Neutrophil (primary cell): ENCODE measurements around the gene GABRA5.
"Not testable (repeated sequence)": the region's sequence is repeated elsewhere in the genome, so short reads cannot be mapped to it uniquely, and the experiment has no call there.

Experiments used
- H3K27ac ChIP-seq: fragments of 200-600 bp; sonication (generic); 2 replicates; pipeline ENCODE4 v1.5.1; 2016; ENCODE audit warnings: mild to moderate bottlenecking, moderate library complexity
- H3K27me3 ChIP-seq: fragments of 200-600 bp; sonication (generic); 2 replicates; pipeline ENCODE4 v1.6.0; 2016; ENCODE audit warnings: mild to moderate bottlenecking
- H3K36me3 ChIP-seq: fragments of 200-600 bp; sonication (generic); 2 replicates; pipeline ENCODE4 v1.5.1; 2017
- H3K4me1 ChIP-seq, 2 experiments: fragments of 200-600 bp in 1 of 2; sonication (generic) in 1 of 2; 1 replicate in 1 of 2; 2 replicates in 1 of 2; pipeline versions ENCODE4 v1.5.1 to v1.6.1; 2013 to 2016; ENCODE audit warnings: low read depth in 1 of 2, low read length in 1 of 2, mild to moderate bottlenecking in 1 of 2, moderate library complexity in 1 of 2; ENCODE audit not compliant: control insufficient read depth in 1 of 2, insufficient read depth in 1 of 2
- H3K4me3 ChIP-seq, 2 experiments: fragments of 200-600 bp in 1 of 2; sonication (generic) in 1 of 2; 1 replicate in 1 of 2; 2 replicates in 1 of 2; pipeline ENCODE4 v1.5.1; 2013 to 2016; ENCODE audit warnings: low read depth in 1 of 2, low read length in 1 of 2, mild to moderate bottlenecking in 1 of 2, moderate library complexity in 1 of 2
- H3K9me3 ChIP-seq: fragments of 200-600 bp; sonication (generic); 2 replicates; pipeline ENCODE4 v1.5.1; 2016
- TF ChIP-seq, protein P1 (sequence below): fragments of 200-600 bp; sonication (generic); IDR thresholded peaks from 2 replicates; pipeline ENCODE4 v1.5.1; 2016; ENCODE audit warnings: antibody characterized with exemption

The GABRA5 gene

GRCh38 chr15:26866298-26867199 is at the start of gene GABRA5:
GABRA5 (plus strand) TSS chr15:26867062; CDS start chr15:26869249, 2,187 bp downstream.
- TF ChIP-seq, protein P1, sequence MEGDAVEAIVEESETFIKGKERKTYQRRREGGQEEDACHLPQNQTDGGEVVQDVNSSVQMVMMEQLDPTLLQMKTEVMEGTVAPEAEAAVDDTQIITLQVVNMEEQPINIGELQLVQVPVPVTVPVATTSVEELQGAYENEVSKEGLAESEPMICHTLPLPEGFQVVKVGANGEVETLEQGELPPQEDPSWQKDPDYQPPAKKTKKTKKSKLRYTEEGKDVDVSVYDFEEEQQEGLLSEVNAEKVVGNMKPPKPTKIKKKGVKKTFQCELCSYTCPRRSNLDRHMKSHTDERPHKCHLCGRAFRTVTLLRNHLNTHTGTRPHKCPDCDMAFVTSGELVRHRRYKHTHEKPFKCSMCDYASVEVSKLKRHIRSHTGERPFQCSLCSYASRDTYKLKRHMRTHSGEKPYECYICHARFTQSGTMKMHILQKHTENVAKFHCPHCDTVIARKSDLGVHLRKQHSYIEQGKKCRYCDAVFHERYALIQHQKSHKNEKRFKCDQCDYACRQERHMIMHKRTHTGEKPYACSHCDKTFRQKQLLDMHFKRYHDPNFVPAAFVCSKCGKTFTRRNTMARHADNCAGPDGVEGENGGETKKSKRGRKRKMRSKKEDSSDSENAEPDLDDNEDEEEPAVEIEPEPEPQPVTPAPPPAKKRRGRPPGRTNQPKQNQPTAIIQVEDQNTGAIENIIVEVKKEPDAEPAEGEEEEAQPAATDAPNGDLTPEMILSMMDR, result no peak
- H3K36me3 ChIP-seq, result no peaks in the 10 kb centered on the region
- H3K27me3 ChIP-seq, result peaks cover 69% of the 10 kb centered on the region
- no peak within 1 kb of the TSS for H3K27ac ChIP-seq
- no peaks in the 10 kb centered on the region for H3K9me3 ChIP-seq
- no peak within 1 kb of the TSS for H3K4me3 ChIP-seq
- H3K4me1 ChIP-seq, result no peaks in the 10 kb centered on the region

GRCh38 chr15:26831191-26831590 is 35.7 kb upstream of the GABRA5 start:
- H3K36me3 ChIP-seq, H3K4me3 ChIP-seq, H3K27me3 ChIP-seq, H3K27ac ChIP-seq, H3K4me1 ChIP-seq, H3K9me3 ChIP-seq: not testable (repeated sequence)

DNA sequence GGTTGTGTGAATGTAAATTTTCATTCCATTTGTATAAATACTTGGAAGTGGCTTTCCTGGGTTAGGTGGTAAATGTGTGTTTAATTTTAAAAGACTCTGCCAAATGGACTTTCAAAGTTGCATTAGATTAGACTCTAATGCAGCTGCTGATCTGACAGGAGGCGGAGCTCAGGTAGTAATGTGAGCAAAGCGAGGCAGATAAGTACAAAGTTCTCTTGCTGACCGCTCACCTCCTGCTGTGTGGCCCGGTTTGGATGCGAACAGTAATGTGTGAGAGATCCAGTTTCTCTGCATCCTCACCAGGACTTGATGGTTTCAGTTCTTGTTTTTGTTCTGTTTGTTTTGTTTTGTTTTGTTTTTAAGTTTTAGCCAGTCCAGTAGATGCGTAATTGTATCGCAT is 34.9 kb upstream of the GABRA5 start:
- TF ChIP-seq, protein P1, result no peak
- no peak overlapping the region for H3K27ac ChIP-seq

GRCh38 chr15:26838742-26839460 is 28.0 kb upstream of the GABRA5 start:
- Histone ChIP-seq H3K27me3 (peaks cover 8% of the 10 kb centered on the region), H3K9me3 (no peaks in the 10 kb centered on the region), H3K4me1 (no peaks in the 10 kb centered on the region), H3K36me3 (no peaks in the 10 kb centered on the region), H3K27ac (no peak overlapping the region), H3K4me3 (no peak overlapping the region)
- TF ChIP-seq, protein P1, result no peak

More for the DNA sequence above, 34.9 kb upstream of the GABRA5 start:
- Histone ChIP-seq H3K4me1 (no peaks in the 10 kb centered on the region), H3K9me3 (no peaks in the 10 kb centered on the region), H3K4me3 (no peak overlapping the region), H3K36me3 (no peaks in the 10 kb centered on the region), H3K27me3 (no peaks in the 10 kb centered on the region)

GRCh38 chr15:26841514-26841913 is 25.3 kb upstream of the GABRA5 start:
- no peaks in the 10 kb centered on the region for H3K36me3 ChIP-seq
- TF ChIP-seq, protein P1, result no peak
- no peak overlapping the region for H3K4me3 ChIP-seq
- peaks cover 8% of the 10 kb centered on the region for H3K27me3 ChIP-seq
- no peaks in the 10 kb centered on the region for H3K9me3 ChIP-seq
- H3K27ac ChIP-seq, result no peak overlapping the region
- no peaks in the 10 kb centered on the region for H3K4me1 ChIP-seq

DNA sequence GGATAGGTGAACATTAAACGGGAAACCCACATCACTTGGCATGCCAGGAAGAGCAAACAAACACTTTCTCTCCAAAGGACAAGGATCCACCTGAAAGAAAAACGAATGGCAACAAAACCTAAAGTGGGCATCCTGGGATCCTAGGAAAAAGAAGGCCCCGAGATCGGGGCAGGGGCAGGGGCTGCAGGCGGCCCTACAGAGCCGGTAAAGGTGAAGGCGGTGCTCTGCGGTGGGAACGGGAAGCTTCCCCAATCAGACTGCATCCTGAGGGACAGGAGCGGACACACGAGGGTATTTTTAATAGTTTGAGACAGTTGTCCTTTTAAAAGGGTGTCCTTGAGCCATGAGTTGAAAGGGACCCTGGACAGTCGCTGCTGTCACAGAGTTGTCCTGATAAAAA is 24.9 kb upstream of the GABRA5 start:
- H3K36me3 ChIP-seq, result no peaks in the 10 kb centered on the region
- H3K27ac ChIP-seq, result no peak overlapping the region
- TF ChIP-seq, protein P1, result no peak
- H3K4me3 ChIP-seq, result no peak overlapping the region
- H3K27me3 ChIP-seq, result peaks cover 8% of the 10 kb centered on the region
- no peaks in the 10 kb centered on the region for H3K4me1 ChIP-seq
- no peaks in the 10 kb centered on the region for H3K9me3 ChIP-seq
